Endothelial cell of hepatic sinusoid (primary cell): Measurements from ENCODE around the gene TEX2.

Experiments
- in situ Hi-C: cut with HindIII; loops from 2 replicates; pipeline ENCODE4 v1.10.0; 2017; ENCODE audit warnings: low sequenced_read_pairs

The TEX2 gene

DNA sequence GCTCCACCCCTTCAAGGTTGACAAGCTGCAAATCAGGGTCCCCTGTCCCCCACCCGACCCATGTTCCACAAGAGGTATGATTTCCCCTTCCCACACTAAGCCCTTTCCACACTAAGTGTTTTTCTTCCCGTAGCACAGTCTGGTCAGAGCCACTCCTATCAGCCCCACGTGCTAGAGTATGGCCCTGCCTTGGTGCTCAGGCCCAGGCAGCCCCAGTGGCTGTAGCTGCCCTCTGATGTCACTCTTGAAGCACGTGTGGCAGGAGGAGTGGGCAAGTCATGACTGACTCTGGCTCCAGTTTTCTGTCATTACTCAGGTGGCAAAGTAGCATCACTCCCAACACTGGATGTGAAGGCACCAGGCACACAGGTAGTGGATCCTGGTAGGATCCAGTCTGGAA, 97.7 kb downstream of the TEX2 start:
- in situ Hi-C loops = no loop called here

DNA sequence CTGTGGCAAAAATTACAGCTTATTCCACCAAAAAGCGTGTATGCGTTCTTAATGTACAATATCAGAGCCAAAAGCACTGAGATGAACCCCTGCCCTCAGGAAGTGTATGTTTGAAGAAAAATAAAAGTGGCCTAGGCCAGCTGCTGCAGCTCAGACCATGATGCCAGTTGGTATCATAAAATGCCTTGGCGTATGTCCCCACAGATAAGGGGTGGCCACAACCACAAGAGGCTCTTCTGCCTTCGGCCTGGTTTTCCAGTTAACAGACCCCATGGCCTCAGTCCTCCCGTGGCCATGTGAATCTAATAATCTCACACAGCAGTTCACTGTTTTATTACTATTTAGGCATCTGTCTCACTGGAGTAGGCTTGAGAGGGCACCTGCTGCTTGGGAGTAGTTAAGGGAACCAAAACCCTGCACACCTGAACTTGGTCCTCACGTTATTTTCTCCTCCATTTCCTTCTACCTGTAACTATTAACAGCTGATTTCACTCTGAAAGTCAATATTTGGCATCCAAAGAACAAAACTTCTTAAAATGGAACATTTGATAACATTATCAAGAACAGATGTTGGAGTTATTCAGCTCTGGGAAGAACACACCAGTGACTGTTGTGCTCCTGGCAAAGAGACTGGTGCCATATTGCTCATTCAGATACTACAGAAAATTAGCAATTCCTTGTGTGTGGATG, 98.3 kb downstream of the TEX2 start:
- in situ Hi-C loops = no loop called here

DNA sequence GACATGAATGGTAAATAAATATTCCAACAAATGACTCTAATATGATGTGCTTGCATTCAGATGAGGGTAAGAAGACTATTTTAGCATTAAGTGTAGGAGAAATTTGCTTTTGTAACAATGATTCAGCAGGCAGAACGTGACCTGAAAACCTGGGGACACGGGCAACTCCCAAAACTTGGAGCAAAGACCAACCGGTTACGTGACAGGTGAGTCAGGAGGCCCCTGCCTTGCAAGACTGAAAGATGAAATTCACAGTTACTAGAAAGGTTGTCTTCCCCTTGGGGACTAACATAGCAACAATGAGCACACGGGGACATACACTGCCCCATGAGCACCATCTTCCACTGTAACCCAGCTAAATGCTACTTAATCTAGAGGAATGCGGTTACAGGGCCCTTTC, 99.6 kb downstream of the TEX2 start:
- in situ Hi-C loops = no loop called here

DNA sequence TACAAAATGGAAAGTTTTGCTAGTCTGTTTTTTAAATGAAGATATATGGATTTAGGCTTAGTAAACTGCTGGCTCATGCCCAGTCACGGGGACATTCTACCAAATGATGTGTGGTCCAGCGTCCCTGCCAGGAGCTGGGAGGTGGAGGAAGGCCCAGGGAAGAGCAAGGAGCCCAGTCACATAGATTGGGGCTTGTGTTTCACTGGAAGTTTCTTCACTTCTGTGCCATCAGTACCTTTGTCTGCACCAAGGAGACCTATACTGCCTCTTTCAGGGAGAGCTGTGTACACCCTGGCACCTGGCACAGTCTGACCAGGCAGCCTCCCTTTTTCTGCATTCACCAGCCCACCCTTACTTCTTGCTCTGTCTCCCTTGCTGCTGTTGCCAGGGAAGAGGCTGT, 100.5 kb downstream of the TEX2 start:
- in situ Hi-C loops = no loop called here

DNA sequence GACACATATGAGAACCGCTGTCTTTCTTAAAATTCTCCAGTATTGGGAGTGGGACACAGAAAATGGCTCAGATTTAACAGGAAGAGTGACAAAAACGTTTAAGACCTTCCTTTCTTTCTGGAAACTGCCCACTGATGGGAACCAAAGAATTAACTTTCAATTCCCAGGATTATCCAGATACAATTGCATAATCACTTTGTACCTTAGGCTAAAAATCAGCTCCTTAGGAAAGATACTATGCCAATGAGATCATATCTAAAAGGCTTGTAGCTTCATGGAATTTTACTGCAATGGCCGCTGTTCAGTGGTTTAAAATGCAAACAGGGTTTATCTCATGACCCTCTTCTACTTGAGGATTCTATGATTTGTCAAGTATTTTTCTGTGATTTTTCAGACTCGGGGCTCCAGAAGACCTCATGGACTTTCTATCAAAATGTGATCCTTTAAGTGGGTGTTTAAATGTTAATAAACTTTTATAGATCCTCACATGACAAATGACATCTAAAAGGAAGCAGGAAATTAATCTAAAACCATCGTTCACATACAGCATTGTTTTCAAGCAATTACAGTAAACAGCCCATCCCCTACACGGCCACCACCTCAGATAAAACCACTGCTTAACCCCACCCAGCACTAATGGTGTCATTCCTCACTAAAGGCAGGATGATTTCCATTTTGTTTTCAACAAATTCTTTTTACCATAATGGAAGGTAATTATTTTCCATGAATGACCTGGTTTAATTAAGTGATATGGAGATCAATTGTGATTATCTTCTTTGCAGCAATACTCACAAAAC, 101.5 kb downstream of the TEX2 start:
- in situ Hi-C loops = no loop called here

DNA sequence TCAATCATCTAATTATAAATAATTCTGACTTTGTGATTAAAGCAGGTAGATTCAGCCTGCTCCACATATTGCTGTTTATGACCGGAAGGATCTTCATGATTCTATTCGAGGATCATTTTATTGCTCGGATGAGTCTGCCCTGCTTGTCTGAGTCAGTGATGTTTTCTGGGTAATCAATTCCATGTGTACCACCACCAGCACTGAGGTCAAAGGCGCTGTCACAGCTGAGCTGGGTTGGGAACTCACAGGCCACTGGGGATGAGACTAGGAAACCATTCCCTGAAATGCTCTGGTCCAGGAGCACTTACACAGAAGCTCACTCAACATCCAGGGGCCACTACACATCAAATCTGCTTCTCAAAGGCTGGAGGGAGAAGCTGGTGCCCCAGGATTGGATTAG, 102.7 kb downstream of the TEX2 start:
- in situ Hi-C loops = no loop called here

DNA sequence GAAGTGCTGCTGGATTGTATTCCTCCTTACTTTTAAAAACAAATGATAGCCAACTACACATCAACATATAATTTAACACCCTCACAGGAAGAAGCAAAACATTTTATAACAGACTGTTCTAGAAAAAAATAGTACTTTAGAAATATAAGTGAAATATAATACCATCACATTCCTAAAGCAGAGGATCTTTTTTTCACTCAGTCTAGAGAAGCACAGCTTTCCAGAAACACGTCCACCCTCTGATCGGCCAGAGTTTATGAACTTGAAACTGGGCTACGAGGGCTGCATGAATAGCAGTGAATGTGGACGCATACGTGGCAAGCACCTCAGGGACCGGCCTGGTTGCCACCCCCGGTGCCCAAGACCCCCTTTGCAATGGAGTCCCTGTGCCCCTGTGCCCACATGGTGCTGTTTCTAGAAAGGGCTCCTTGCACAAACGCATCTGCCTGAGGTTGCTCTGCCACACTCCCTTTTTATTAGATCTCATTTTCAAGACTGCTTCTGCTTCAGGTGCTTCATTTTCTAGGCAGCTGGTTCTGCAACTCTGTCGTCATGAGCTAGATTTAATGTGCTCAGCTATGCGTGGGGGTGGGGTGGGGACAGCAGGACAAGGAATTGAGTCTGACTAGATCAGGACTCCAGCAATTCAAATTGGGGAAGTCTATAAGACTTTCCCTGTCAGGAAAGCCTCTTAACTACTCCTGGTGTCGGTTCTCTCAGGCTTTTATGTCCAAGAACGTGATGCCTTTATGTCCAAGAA, 104.0 kb downstream of the TEX2 start:
- in situ Hi-C loops = no loop called here

DNA sequence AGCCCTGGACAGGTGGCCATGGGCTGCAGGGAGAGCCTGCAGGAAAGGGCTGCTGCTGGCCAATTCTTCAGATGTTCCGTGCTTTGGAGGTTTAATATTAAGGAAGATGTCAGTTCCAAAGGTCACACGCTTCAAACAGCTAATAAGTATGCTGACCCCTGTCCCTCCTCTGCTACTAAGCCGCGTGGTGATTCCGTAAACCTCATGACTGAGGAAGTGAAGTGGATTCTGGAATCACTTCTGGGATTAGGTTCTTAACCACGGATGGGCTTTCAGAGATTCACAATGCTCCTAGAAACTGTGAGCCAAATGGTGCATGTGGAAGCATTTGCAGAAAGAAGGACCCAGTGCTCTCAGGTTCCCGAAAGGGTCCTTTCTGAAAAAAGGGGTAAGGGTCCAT, 104.7 kb downstream of the TEX2 start:
- in situ Hi-C loops = no loop called here

DNA sequence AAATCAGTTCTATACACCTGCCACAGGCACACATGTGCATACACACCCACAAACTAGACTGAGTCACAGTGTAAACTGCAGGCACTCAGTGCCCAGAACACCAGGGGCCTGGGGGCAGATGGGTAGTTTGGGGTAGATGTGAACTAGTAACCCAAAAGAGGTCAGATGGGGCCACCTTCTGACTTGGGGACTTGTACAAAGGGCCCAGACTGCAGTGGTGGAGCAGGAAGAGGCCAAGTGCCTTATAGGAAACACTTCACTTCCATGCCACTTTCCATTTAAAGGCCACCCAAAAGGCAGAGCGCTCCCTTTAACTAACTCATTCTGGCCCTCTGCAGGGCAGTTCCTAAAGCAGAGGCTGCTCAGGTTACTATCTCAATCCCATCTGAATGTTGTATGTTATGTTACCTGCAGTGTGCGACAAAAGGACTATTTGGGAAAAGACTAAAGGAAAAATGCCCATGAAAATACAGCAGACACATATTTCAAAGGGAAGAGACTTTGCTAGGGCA, 105.3 kb downstream of the TEX2 start:
- in situ Hi-C loops = no loop called here

DNA sequence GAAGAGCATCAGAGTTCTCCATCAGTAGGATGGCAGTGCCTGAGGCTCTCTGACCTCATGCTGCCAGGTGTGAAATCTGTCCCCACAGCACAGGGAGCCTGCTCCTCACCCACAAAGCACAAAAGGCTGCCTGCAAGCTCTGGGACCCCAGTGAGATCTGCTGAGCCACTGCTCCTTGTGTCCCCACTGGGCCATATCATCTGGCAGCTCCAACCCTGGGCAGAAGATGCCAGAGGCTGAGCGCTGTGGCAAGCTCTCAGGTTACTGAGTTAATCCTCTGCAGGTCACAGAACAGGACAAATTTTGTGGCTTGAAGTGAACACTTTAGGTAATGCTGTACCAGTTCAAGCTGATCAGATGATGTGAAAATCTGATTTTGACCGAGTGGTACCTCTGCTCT, 106.4 kb downstream of the TEX2 start:
- in situ Hi-C loops = no loop called here

DNA sequence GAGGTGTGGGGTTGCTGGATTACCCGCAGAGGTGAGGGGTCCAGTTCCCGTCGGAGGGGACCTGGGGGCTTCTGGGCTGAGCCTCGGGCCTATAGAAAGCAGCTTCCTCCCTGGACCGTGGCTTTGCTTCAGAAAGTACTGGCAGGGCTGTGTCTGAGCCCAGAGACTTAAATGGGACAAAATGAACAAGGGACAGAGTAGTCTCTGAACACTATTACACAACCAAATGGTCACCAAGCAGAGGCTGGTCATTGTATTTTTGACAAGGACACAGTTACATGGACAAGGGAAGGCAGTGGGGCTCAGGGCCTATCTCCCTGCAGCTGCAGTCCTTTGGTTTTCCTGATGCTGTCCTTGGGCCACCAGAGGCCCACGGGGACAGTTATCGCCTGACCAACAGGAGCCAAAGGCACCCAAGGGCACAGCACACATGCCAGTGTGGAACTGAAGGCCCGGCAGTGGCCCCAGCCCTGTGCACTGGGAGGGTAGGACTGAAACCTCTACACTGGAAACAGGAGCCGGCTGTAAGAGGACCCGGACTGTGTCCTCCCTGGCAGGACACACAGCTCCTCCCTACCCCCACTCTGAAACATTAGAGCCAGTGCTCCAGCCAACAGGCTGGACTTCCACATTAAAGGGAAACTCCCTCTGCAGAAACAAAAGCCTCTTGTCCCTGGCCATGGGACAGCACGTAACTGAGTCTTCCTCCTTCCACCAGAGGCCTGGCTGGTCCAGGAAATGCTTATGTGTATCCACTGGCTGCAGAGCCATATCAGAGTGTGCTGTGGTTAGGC, 107.1 kb downstream of the TEX2 start:
- in situ Hi-C loops = no loop called here

DNA sequence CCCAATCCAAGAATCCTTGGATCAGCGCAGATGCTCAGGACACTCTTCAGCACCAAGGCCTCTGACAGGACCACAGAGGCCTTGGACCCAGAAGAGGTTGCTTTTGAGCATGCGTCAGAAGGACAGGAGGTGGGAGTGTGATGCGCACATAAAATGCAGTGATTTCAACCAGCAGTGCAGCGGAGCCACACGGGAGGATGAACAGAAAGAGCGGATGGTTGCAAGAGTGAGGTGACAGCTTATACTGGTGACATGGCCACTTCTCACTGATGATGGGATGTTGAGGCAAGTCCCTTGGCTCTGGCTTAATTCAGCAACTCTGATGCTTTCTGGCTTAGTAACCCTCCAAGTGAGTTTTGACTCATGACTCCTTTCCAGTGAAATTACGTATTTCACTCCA, 107.9 kb downstream of the TEX2 start:
- in situ Hi-C loops = no loop called here

DNA sequence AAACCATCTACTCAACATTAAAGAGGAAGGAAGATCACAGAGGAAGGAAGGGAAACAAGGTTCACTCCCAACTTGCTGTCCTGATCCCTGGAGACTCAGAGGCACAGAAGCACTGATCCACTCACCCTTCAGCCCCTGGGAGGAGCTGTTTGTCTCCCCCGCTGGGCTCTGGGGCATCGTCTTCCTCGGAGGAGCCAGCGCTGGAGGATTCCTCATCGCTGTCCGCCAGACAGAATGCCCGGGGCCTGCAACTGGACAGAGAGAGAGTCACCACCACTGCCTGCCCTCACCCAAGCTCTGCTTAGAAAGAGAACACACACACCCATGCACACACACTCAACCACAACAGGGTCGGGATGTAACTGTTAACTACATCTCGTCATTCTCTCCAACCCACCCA, 108.3 kb downstream of the TEX2 start:
- in situ Hi-C loops = no loop called here

DNA sequence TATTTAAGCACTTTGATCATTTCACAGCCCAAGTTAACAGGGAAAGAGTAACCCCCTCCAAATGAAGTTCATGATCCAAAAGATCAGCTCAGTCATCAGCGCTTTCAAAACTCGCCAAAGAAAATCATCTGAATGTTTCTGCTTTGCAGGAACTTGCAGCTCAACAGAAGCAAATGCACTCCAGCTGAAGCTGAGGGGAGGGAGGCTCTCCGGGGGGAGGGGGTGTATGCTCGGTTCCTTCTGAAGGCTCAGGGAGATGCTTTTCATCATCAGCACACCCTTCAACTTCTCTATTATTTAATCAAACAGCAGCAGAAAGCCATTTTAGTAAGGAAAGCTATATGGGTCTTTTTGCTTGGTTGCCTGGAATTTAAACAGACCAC, 108.8 kb downstream of the TEX2 start:
- in situ Hi-C loops = no loop called here

DNA sequence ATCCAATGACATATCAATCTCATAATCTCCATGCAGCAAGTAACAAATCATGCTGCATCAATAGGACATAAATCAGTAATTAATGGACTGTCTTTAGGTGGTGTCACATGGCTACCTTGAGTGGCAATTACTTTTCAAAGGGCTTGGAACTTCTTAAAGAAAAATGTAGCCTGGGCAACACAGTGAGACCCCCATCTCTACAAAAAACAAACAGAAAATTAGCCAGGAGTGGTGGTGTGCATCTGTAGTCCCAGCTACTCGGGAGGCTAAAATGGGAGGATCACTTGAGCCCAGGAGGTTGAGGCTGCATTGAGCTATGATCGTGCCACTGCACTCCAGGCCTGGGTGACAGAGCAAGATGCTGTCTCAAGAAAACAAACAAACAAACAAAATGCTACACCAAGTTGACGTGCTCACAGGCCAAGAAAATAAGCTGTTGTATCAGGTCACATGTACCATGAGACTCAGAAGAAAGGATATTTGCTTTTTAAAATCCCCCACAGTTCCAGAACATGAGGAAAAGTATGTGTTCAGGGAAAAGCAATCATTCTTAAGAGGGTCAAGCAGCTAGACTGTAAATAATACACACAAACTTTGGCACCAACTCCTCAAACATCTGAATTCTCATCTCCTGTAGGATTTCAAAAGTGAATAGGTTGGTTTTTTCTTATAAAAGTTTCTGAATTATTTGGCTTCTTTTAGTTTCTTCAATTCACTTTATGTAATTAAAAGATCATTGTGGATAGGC, 109.3 kb downstream of the TEX2 start:
- in situ Hi-C loops = no loop called here

DNA sequence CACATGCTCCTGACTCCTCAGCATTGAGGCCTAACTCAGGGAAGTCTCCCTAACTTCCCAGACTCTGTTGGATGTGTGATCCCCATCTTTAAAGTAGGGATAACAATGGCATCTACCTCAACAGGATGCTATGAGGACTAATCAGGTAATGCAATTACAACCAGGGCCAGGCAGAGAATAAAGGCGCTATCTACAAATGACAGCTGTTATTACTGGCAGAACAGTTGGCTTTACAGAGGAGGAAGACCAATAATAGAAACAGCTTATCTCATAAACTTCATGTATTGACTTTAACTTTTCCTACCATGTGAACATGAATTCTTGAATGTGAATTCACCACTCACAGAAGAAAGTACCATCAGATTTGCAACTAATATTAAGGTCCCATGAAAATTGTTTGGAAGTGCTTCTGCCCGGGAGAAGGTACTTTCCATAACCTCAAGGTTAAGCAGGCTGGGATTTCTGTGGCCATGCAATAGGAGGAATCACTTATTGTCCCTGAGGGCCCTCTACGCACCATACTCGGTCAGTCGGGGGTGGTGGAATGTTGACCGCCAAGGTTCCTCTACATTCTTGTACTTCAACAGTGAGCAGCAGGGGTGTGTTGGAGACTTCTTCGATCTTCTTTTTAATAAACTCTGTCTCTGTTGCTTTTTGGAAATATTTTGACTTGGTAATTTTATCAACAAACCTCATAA, 110.5 kb downstream of the TEX2 start:
- in situ Hi-C loops = no loop called here

DNA sequence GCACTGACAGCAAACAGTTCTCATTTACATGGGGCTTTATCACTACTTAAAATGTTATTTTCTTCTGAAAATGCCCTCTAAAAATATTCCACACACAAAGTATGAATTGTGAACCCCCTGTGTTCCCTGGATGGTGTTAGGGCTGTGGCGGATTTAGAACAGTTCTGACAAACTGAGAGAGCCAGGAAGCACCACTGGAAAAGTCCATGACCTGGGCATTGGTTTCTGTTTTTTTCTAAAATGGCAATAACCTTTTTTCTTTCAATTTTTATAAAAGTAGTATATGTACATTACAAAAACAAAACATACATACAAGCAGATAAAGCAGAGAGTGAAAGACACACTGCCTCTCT, 112.1 kb downstream of the TEX2 start:
- in situ Hi-C loops = no loop called here

DNA sequence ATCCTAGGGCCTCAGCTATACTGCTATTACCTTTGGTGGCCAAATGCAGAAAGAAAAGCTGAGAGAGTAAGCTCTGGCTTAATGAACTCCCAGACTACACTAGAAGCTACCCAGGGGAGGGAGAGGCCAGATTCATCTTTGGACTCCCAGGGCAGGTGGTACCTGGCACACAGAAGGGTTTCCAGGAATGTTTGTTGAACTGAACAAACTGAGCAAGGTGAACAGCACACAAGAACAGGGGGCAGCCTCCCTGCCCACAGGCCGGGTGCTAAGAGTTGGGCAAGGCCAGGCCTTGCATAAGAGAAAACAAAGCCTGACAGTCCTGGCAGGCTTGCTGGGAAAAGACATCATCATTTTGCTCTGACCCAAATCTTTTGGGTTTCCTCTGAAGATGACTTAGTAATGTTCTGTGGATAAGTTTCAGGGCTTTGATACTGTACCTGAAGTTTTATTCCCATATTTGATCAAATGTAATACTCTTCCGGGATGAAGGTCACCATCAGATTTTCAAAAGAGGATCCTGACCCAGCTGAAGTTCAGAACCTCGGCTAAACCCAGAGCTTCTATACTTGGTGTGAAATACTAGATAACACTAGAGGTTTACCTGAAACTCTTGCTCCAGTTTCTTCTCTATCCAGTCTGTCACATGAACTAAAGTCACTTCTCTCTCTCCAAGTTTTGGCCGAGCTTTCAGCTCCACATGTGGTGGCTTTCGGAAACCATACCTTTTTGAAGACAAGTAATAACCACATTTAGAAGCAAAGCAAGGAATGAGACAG, 112.6 kb downstream of the TEX2 start:
- in situ Hi-C loops = no loop called here

DNA sequence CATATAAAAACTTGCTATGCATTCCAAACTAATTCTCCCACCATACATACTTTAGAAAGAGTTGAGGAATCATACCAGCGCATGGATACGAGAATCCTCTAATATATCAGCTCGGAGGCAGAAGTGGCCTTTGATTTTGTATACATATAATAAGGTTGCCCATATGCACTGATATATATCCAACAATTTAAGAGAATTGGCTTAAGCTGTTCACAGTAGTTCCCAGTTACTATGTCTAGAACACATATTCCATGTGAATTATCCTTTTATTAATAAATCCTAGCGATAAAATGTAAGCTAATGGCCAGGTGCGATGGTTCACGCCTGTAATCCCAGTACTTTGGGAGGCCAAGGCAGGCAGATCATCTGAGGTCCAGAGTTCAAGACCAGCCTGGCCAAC, 113.9 kb downstream of the TEX2 start:
- in situ Hi-C loops = loop anchor here (10.0 kb wide), 1 partner anchor 126 kb away; no protein-coding TSS in a partner anchor
